Endothelial cell of umbilical vein (primary cell): ENCODE results near the gene SH2D3C. TPM values are rescaled to one million over a fixed set of nuclear protein-coding genes. Genes with fewer than 3 reads are reported as not detected.

Experiments
- BruUV-seq: library from RNA; stranded (reverse); fragments of 400-500 nt; replicated peaks from 2 replicates; lab custom pipeline; 2021; lab: Mats Ljungman, UMichigan
- CTCF ChIA-PET: fragments of 300-600, 350-600 bp; sonication (Branson Sonifier 250); formaldehyde crosslinking; loops from one replicate; lab custom pipeline; 2021; ENCODE audit warnings: antibody characterized with exemption, inconsistent platforms; lab: Charles Lee
- POLR2A ChIA-PET: fragments of 300-600, 350-600 bp; sonication (Branson Sonifier 250); formaldehyde crosslinking; loops from one replicate; lab custom pipeline; 2021; ENCODE audit warnings: antibody characterized with exemption, inconsistent platforms; lab: Charles Lee
- DNase-seq: peaks from one replicate; pipeline ENCODE4 v3.0.0-alpha.2; 2011; ENCODE audit warnings: low read depth, low spot score
- FAIRE-seq: peaks from 2 replicates; lab custom pipeline; 2011; peaks lifted over from hg19 to GRCh38; lab: Jason Lieb, UNC
- H2AFZ ChIP-seq: 2 replicates; pipeline ENCODE4 v1.6.0; 2012; ENCODE audit warnings: low read depth, low read length, control low read depth, inconsistent platforms
- H3K27ac ChIP-seq: 2 replicates; pipeline ENCODE4 v1.5.1; 2011; ENCODE audit warnings: low read depth, mild to moderate bottlenecking, control low read depth, low read length, moderate library complexity; ENCODE audit not compliant: insufficient read depth
- H3K27me3 ChIP-seq, 2 experiments: 2 replicates each; pipeline versions ENCODE4 v1.6.0 to v1.6.1; 2011; ENCODE audit warnings: low read length in 2 of 2, mixed read lengths in 1 of 2; ENCODE audit not compliant: control insufficient read depth in 2 of 2, insufficient read depth in 2 of 2
- H3K36me3 ChIP-seq, 2 experiments: 2 replicates in 1 of 2; 3 replicates in 1 of 2; pipeline ENCODE4 v1.5.1; 2011; ENCODE audit warnings: low read length in 2 of 2, mild to moderate bottlenecking in 1 of 2, moderate library complexity in 1 of 2; ENCODE audit not compliant: control insufficient read depth in 2 of 2, insufficient read depth in 2 of 2; ENCODE audit errors: extremely low read depth in 1 of 2
- H3K4me1 ChIP-seq: 3 replicates; pipeline ENCODE4 v1.5.1; 2011; ENCODE audit warnings: mild to moderate bottlenecking, low read length; ENCODE audit not compliant: control insufficient read depth, insufficient read depth; ENCODE audit errors: extremely low read depth
- H3K4me2 ChIP-seq: 2 replicates; pipeline ENCODE4 v1.6.1; 2011; ENCODE audit warnings: low read length, control low read depth, mixed read lengths; ENCODE audit not compliant: insufficient read depth
- H3K4me3 ChIP-seq, 3 experiments: fragments of 200-600 bp in 1 of 3; sonication (generic), shearing (Covaris generic) in 1 of 3; replicated peaks in 1 of 3; 2 replicates each; pipeline ENCODE4 v1.5.1; 2011 to 2016; ENCODE audit warnings: control low read depth in 3 of 3, low read length in 3 of 3, mild to moderate bottlenecking in 2 of 3, inconsistent platforms in 1 of 3, low read depth in 1 of 3, moderate library complexity in 1 of 3; ENCODE audit not compliant: insufficient read depth in 1 of 3
- H3K79me2 ChIP-seq: 2 replicates; pipeline ENCODE4 v1.6.0; 2012; ENCODE audit warnings: low read length, inconsistent platforms; ENCODE audit not compliant: control insufficient read depth, insufficient read depth
- H3K9ac ChIP-seq: replicated peaks from 2 replicates; pipeline ENCODE3; 2011; ENCODE audit warnings: low read length, control low read depth; ENCODE audit not compliant: insufficient read depth; ENCODE audit errors: extremely low read depth
- H3K9me1 ChIP-seq: replicated peaks from 3 replicates; pipeline ENCODE4 v1.6.0; 2011; ENCODE audit warnings: mild to moderate bottlenecking, low read length; ENCODE audit not compliant: control insufficient read depth, insufficient read depth; ENCODE audit errors: extremely low read depth
- H3K9me3 ChIP-seq: replicated peaks from 2 replicates; pipeline ENCODE4 v1.5.1; 2012; ENCODE audit warnings: low read length, inconsistent platforms; ENCODE audit not compliant: control insufficient read depth, insufficient read depth
- H4K20me1 ChIP-seq: replicated peaks from 2 replicates; pipeline ENCODE3; 2011; ENCODE audit warnings: mild to moderate bottlenecking, low read length; ENCODE audit not compliant: control insufficient read depth, insufficient read depth; ENCODE audit errors: extremely low read depth
- EZH2 ChIP-seq: IDR thresholded peaks from 2 replicates; pipeline ENCODE4 v1.6.1; 2012; ENCODE audit warnings: borderline replicate concordance, low read depth, mild to moderate bottlenecking, moderate library complexity, low read length, inconsistent platforms; ENCODE audit not compliant: severe bottlenecking
- FOS ChIP-seq: IDR thresholded peaks from 2 replicates; pipeline ENCODE4 v1.6.1; 2011; ENCODE audit warnings: mild to moderate bottlenecking, low read length, moderate library complexity, borderline replicate concordance; ENCODE audit not compliant: insufficient read depth
- GATA2 ChIP-seq: IDR thresholded peaks from 2 replicates; pipeline ENCODE4 v1.7.0; 2011; ENCODE audit warnings: low read depth, mild to moderate bottlenecking, moderate library complexity, mixed read lengths, low read length; ENCODE audit not compliant: insufficient read length, insufficient read depth
- JUN ChIP-seq: IDR thresholded peaks from 2 replicates; pipeline ENCODE4 v1.6.1; 2011; ENCODE audit warnings: borderline replicate concordance, low read depth; ENCODE audit not compliant: insufficient read length, insufficient read depth
- MYC ChIP-seq: IDR thresholded peaks from one replicate; pipeline ENCODE4 v1.6.1; 2011; ENCODE audit warnings: mild to moderate bottlenecking, low read depth, low read length
- POLR2A ChIP-seq: IDR thresholded peaks from 2 replicates; pipeline ENCODE4 v1.6.1; 2012; ENCODE audit warnings: low read depth, mild to moderate bottlenecking, control low read depth, low read length
- POLR2AphosphoS5 ChIP-seq: IDR thresholded peaks from 2 replicates; pipeline ENCODE4 v1.6.1; 2012; ENCODE audit warnings: low read depth, mild to moderate bottlenecking, control low read depth, low read length, moderate library complexity; ENCODE audit not compliant: insufficient read depth
- dilution Hi-C: fragments of 300-500 bp; cut with MboI; formaldehyde crosslinking; loops from one replicate; pipeline ENCODE4 v1.15.0; 2019; ENCODE audit warnings: low sequenced_read_pairs; ENCODE audit not compliant: extremely low pct_ligation_motif_present
- intact Hi-C: fragments of 100-400 bp; cut with micrococcal nuclease; formaldehyde crosslinking; loops from one replicate; pipeline ENCODE4 v1.10.0; 2022
- polyA plus RNA-seq, 4 experiments: library from polyadenylated mRNA; depleted of rRNA in 3 of 4; stranded (reverse) in 3 of 4; unstranded in 1 of 4; fragments of >200 nt; gene quantifications; 2 replicates each; pipeline versions ENCODE4 v1.2.1 to v1.2.3, GENCODE V29; 2011 to 2012; ENCODE audit warnings: missing spikeins in 1 of 4
- total RNA-seq: library from RNA; stranded (reverse); gene quantifications from 2 replicates; pipeline ENCODE4 v1.2.3, GENCODE V29; 2021
- TF ChIP-seq, protein P1 (sequence below), 2 donors: IDR thresholded peaks; 1 replicate in 1 of 2; 2 replicates in 1 of 2; pipeline ENCODE4 v1.5.1; 2011; ENCODE audit warnings: low read length in 2 of 2, mild to moderate bottlenecking in 2 of 2, moderate library complexity in 2 of 2, control low read depth in 1 of 2, inconsistent platforms in 1 of 2, low read depth in 1 of 2; ENCODE audit not compliant: insufficient read depth in 1 of 2; ENCODE audit errors: extremely low read depth in 1 of 2
- TF ChIP-seq, protein P2 (sequence below): IDR thresholded peaks from 2 replicates; pipeline ENCODE4 v1.6.1; 2011; ENCODE audit not compliant: insufficient read depth, insufficient read length

Gene SH2D3C
- total and polyA plus RNA-seq, 2 donors (not counting 3 experiments of a cell fraction or from before 2014, with no cell fraction given) = 95.0 to 173 TPM

DNA sequence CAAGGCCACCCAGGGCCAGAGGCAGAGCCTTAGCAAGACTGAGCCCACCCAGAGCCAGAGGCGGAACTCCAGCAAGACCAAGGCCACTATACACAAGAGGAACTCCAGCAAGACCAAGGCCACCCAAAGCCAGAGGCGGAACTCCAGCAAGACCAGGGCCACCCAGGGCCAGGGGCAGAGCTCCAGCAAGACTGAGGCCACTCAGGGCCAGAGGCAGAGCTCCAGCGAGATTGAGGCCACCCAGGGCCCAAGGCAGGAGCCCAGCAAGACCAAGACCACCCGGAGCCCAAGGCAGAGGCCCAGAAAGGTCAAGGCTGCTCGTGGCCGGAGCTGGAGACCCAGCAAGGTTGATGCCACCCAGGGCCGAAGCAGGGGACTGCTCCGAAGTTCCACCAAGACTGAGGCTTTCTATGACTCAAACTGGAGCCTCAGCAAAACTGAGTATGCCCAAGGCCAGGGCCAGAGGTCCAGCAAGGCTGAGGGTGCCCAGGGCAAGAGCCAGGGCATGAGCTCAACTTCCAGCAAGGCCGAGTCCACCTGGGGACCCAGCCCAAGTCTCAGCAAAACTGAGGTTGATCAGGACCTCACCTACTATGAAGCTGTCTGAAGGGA, 47.6 kb downstream of the SH2D3C start:
- Histone ChIP-seq H3K9me1 (no peaks in the 10 kb centered on the region), H3K27ac (no peak overlapping the region), H2AFZ (no peak overlapping the region), H4K20me1 (no peaks in the 10 kb centered on the region), H3K27me3 (no peaks in the 10 kb centered on the region), H3K4me3 (no peak overlapping the region), H3K36me3 (peaks cover 0 to 12% of the 10 kb centered on the region in 2 experiments), H3K9me3 (no peaks in the 10 kb centered on the region), H3K79me2 (peaks cover 2% of the 10 kb centered on the region), H3K4me2 (no peak overlapping the region), H3K4me1 (peaks cover 12% of the 10 kb centered on the region), H3K9ac (no peak overlapping the region)
- dilution Hi-C loops (no loop called here), intact Hi-C loops (no loop called here)
- DNase-seq (no peak), FAIRE-seq (no peak)
- ChIA-PET POLR2A (no interaction called here), CTCF (interaction anchor here (0.7 to 1.5 kb wide), 2 partner anchors 140 to 142 kb away, joined by 3 to 4 read pairs; no protein-coding TSS in a partner anchor)
- no TSS peak for BruUV-seq
- no peak for TF ChIP-seq FOS
- no peak for TF ChIP-seq JUN
- TF ChIP-seq MYC = no peak
- TF ChIP-seq, protein P1, sequence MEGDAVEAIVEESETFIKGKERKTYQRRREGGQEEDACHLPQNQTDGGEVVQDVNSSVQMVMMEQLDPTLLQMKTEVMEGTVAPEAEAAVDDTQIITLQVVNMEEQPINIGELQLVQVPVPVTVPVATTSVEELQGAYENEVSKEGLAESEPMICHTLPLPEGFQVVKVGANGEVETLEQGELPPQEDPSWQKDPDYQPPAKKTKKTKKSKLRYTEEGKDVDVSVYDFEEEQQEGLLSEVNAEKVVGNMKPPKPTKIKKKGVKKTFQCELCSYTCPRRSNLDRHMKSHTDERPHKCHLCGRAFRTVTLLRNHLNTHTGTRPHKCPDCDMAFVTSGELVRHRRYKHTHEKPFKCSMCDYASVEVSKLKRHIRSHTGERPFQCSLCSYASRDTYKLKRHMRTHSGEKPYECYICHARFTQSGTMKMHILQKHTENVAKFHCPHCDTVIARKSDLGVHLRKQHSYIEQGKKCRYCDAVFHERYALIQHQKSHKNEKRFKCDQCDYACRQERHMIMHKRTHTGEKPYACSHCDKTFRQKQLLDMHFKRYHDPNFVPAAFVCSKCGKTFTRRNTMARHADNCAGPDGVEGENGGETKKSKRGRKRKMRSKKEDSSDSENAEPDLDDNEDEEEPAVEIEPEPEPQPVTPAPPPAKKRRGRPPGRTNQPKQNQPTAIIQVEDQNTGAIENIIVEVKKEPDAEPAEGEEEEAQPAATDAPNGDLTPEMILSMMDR (IDR thresholded peaks at IDR 0.05; ENCODE audit: extremely low read depth in 1 of 2, insufficient read depth in 1 of 2, low read depth in 1 of 2, low read length in 2 of 2) = no peak
- TF ChIP-seq, protein P2, sequence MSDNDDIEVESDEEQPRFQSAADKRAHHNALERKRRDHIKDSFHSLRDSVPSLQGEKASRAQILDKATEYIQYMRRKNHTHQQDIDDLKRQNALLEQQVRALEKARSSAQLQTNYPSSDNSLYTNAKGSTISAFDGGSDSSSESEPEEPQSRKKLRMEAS = no peak
- no peak for TF ChIP-seq GATA2
- no peak for TF ChIP-seq POLR2AphosphoS5
- no peak for TF ChIP-seq POLR2A
- TF ChIP-seq EZH2 = no peak
